Brain pericyte (primary cell): Measurements from ENCODE around the gene ADGRL2.
"Not testable (repeated sequence)": the region's sequence is repeated elsewhere in the genome, so short reads cannot be mapped to it uniquely, and the experiment has no call there.

Experiments used
- DNase-seq: peaks from one replicate; pipeline ENCODE4 v3.0.0-alpha.2; 2012; ENCODE audit warnings: low read depth, low spot score

The ADGRL2 gene

DNA sequence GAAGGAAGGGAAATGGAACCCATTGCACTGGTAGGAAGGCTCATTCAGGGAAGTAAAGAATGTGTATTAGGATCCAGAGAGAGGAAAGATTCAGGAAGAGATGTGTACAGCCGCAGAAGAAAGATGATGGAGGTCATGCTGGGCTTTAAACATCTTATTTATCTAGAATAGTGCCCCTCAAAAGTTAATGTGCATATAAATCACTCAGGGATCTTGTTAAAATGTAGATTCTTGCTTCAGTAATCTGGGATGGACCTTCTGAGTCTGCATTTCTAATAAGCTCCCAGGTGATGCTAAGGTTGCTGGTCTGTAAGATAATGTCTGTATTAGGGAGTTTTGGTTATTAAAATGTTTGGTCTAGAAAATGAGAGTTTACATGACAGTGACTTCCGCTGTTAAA, 46.3 kb downstream of the ADGRL2 start:
- DNase-seq, result no peak

DNA sequence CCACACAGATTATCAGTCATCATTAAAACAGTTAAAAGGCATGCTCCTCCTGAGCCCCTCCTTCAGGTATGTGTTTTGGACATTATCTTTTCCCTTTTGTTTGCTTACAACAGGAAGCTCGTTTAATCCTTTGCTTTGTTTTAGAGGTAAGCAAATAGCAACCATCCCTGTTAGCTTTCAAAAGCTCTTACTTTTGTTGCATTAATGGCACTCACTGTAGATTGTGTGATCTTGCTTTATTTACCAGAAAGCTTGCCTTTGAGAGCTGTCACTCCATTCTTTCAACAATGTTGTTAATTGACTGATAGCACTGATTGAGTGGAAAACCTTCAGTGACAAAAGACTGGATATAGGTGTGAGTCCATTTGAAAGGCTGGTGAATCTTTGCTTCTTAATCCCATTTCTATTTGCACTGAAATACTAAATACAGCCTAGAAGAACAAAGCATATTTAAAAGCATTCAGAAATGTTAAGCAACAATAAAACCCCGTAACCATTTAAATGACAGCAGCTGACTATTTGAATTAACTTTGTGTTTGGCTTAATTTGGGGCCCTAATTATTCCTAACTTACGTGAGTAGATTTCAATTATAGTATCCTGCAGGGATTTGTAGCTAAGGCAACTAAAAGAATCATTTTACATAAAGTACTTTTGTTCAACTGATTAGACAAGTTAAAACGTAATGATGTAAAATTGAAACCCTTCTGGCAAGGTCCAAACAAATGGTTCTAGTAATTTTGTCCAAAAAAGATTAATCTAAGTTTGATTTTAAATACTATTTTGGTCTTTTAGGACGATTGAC, 48.3 kb downstream of the ADGRL2 start:
- no peak for DNase-seq

DNA sequence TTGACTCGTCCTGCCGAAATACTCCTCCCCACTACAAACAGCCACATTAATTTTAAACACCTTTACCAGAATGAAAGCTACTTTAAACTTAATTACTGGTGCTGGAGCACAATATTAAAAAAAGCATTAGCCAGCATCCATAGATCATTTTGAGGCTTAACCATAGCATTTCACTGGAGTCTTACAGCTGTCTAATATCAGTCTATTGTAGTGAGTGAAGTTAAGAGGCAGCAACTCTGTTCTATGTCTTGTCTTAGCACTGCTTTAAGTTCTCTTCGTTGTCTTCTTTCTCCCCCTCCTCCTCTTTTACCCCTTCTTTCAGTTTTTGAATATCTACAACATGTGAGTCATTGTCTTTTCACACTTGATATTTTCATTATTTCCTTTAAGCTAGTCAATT, 49.3 kb downstream of the ADGRL2 start:
- DNase-seq, result no peak

- no peak for DNase-seq
Measured at GRCh38 chr1:81850495-81850894, 49.8 kb downstream of the ADGRL2 start.

GRCh38 chr1:81851217-81851616, 50.5 kb downstream of the ADGRL2 start:
- DNase-seq, result no peak

DNA sequence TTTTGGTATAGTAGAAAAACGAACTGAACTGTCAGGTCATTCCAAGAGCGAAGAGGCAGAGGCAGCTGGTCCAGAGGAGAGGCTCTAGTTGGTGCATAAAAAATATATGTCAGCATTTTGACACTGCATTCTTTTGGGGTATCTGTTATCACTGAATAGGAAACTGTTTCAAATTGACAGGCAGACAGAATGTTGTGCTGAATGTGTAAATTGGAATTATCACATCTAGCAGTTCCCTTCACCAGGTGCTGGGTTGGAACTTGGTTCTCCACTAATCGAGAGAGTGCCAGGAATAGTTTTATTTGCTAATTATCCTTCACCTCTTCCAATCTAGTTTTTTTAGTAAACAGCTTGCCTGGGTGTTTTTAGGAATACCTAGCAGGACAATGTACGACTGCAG, 52.2 kb downstream of the ADGRL2 start:
- no peak for DNase-seq

DNA sequence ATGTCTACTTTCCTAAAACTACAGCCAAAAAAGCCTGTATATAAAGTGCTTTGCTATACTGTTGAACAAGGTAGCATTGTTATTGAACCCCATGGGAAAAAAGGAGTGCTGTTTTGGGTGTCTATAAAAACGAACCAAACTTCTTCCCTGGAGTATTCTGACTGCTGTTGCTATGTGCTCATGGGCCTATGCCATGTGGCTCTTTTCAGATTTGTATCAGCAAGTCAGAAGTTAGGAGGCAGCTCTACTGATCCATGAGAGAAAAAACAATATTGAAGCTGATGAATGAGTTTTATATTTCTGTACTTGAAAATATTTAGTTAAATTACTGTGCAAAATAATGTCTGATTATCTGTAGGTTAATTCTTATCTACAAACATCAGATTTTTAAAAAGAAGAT, 66.5 kb downstream of the ADGRL2 start:
- DNase-seq, result no peak

DNA sequence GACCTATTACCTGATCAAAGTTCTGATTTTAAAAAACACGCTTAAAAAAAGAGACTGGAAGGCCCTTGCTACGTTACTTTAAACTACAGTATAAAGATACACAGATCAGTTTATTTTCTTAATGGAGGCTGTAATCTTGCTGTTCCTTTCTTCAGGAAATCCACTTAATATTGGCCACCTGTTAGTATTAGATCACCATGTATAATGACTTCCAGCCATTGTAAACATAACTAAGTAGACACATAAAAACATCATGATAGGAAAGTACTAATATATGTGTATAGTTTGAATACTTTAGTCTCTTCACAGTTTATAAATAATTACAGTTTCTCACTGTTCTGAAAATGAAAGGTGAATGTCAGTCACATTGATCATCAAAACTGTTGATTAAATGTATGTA, 68.6 kb downstream of the ADGRL2 start:
- no peak for DNase-seq

- not testable (repeated sequence) for DNase-seq
Measured at GRCh38 chr1:81871091-81871490, 70.4 kb downstream of the ADGRL2 start.

- no peak for DNase-seq
Measured at GRCh38 chr1:81873946-81874345, 73.2 kb downstream of the ADGRL2 start.

GRCh38 chr1:81874461-81874860, 73.7 kb downstream of the ADGRL2 start:
- no peak for DNase-seq

GRCh38 chr1:81874940-81875339, 74.2 kb downstream of the ADGRL2 start:
- DNase-seq, result no peak

- DNase-seq, result no peak
Measured at GRCh38 chr1:81876901-81877733, 76.4 kb downstream of the ADGRL2 start.

DNA sequence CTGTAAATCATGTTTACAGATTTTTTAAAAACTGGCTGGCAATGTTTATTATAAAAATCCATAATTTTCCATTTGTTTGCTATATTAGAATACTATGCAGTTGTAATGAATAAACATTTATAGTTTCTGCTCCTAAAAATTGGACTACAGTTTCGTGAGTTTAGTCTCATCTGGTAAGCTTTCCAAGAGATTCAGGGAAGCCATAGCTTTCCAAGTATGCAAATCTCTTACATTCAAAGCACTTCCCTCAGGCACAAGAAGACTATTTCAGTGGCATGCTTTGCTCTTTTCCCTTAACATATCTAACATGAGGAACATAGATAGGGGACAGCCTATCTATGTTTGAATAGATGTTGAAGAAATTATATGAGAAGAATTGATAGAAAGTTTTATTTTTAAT, 77.2 kb downstream of the ADGRL2 start:
- no peak for DNase-seq

GRCh38 chr1:81878538-81878937, 77.8 kb downstream of the ADGRL2 start:
- DNase-seq, result no peak

- no peak for DNase-seq
Measured at GRCh38 chr1:81880781-81881180, 80.0 kb downstream of the ADGRL2 start.

GRCh38 chr1:81885291-81885690, 84.6 kb downstream of the ADGRL2 start:
- DNase-seq, result no peak

DNA sequence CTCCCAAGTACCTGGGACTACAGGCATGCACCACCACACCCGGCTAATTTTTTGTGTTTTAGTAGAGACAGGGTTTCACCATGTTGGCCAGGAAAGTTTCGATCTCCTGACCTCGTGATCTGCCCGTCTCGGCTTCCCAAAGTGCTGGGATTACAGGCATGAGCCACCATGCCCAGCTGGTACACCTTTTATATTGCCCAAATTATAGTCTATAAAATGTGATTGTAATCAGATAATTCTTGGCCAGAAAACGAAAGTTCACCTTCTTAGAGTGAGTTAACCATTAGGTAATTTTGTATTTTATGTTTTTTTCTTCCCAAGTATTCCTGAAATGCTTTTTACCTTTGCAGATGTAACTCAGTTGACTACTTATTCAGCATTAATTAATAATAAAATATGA, 85.6 kb downstream of the ADGRL2 start:
- not testable (repeated sequence) for DNase-seq

DNA sequence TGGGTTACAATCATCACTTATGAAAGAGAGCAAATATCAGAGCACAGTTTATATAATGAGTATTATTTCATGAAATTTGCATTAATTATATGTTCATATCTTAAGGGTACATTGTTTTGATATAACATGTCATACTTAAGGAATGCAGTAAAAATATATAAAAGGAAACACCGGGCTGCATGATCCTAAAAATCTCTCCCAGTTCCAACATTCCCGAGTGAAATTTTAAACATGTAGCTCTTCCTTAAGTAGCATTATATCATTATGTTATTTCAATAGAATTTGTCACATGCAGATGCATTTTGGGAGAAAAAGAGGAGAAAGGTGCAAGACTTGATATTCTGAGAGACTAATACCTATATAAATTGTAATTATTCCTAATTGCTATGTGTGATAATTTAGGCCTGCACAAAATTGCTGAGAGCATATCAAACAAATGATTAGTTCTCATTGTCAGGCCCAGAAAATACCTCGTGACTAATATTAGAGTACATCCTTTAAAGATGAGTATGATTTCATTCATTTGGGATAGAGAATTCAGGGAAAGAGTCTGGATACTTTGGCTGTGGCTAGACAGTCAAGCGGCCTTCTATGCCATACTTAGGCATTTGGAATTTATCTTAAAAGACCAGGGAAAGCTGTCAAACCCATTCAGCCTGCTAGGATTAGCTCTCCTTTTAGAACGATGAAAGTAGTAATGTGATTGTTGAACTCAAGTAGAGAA, 86.8 kb downstream of the ADGRL2 start:
- DNase-seq, result no peak

GRCh38 chr1:81889166-81889565, 88.4 kb downstream of the ADGRL2 start:
- DNase-seq, result no peak

DNA sequence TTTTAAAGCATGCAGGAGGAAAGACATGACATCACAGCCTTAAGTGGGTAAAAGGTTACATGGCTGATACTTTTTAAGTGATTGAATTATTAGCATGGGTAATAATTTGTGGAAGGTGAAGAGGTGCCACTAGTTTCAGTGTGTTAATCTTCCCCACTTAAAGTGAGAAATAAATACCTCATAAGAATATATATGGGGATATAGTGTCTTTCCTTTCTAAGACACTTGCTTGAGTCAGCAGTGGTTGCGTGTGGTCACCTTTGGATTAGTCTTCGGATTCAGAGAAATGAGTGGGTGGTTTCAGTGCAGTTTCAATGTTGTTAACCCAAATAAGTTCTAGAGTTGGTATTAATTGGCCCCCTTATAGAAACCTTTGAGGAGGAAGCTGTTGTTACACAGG, 94.1 kb downstream of the ADGRL2 start:
- no peak for DNase-seq

DNA sequence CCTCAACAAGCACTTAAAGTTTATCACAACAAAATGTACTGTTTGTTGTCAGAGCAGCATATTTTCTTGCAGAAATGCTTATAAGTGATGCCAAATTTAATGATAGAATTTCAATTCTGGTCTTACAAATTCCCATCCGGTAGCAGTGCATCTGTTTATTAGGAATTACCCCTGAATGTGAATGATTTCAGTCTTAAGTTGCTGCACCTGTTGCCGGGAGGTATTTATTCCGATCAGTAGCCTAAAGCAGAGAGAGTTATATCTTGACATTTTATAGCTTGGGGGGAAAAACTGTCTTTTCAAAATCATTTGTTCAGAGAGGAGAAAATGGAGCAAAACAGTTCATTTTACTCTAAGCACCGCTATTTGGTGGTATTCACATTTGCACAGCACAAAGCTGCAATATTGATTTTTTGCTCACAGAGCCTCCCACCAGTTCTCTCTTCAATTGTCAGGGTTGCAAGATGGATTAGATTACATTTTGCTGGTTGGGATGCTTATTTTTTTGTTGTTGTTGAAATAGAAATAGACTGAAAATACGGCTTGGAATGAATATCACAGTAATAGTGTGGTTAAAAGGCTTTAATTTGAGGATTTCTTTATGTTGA, 98.6 kb downstream of the ADGRL2 start:
- DNase-seq, result no peak
